Skeletal muscle satellite cell (primary cell): Measurements from ENCODE around the gene AKAP3.
A peak's percentile ranks its signal among the peaks of the same experiment; 100 is the strongest.

Experiments
- H3K27me3 ChIP-seq: 2 replicates; pipeline ENCODE4 v1.7.0; 2013; ENCODE audit warnings: low read length; ENCODE audit not compliant: control insufficient read depth, insufficient read depth
- H3K36me3 ChIP-seq: 2 replicates; pipeline ENCODE4 v1.7.0; 2013; ENCODE audit warnings: mild to moderate bottlenecking, control low read depth, low read length; ENCODE audit not compliant: insufficient read depth
- H3K4me1 ChIP-seq: 2 replicates; pipeline ENCODE4 v1.7.0; 2013; ENCODE audit warnings: low read length; ENCODE audit not compliant: control insufficient read depth, insufficient read depth
- H3K4me2 ChIP-seq: 2 replicates; pipeline ENCODE4 v1.7.0; 2013; ENCODE audit warnings: mild to moderate bottlenecking, low read length
- H3K4me3 ChIP-seq: 2 replicates; pipeline ENCODE4 v1.7.0; 2013; ENCODE audit warnings: low read length
- H3K9ac ChIP-seq: 2 replicates; pipeline ENCODE4 v1.7.0; 2013; ENCODE audit warnings: mild to moderate bottlenecking, low read depth, low read length, moderate library complexity
- H3K9me3 ChIP-seq: replicated peaks from 2 replicates; pipeline ENCODE4 v1.7.0; 2013; ENCODE audit warnings: mild to moderate bottlenecking, control low read depth, low read length

The AKAP3 gene

DNA sequence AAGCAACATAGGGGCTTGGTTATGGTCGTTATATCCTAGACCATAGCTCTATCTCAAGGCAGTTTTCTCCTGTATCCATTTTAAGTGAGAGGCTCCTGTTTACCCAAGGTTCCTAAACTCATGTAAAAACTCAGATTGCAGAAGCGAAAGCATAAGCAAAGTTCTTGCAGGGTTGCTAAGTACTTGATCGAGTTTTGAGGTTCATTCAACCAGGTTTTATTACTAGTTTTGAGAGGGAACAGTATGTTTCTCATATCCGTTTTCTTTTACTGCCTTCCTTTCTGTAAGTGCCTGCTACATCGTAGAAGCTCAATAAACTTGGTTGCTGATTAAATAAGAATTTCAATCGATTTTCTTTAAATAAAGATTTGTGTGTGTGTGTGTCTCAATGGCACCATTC is 5.1 kb downstream of the AKAP3 start:
- Histone ChIP-seq H3K9ac (no peak overlapping the region), H3K27me3 (peaks cover 4% of the 10 kb centered on the region), H3K4me2 (no peak overlapping the region), H3K4me3 (no peak overlapping the region), H3K36me3 (no peaks in the 10 kb centered on the region), H3K9me3 (no peaks in the 10 kb centered on the region), H3K4me1 (peaks cover 5% of the 10 kb centered on the region)

DNA sequence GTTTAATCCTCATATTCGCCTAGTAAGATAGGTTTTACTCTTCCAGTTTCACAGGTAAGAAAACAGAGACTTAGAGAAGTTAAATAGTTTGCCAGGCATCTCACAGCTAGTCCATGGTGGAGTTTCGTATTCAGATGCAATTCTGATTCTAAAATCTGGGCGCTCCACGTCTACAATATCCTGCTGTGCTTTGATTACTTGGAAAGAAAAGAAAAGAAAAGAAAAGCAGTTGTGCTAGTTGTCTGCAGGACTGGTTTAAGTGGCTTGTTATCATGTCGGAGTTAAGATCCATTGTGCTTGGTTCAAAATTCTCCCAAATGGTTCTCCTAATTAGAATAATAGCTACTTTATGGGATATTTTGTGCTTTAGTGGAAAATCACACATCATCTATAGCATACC is 18.6 kb downstream of the AKAP3 start:
- Histone ChIP-seq H3K4me1 (no peaks in the 10 kb centered on the region), H3K27me3 (peaks cover 19% of the 10 kb centered on the region), H3K4me2 (no peak overlapping the region), H3K9me3 (no peaks in the 10 kb centered on the region), H3K4me3 (no peak overlapping the region), H3K36me3 (no peaks in the 10 kb centered on the region), H3K9ac (no peak overlapping the region)

DNA sequence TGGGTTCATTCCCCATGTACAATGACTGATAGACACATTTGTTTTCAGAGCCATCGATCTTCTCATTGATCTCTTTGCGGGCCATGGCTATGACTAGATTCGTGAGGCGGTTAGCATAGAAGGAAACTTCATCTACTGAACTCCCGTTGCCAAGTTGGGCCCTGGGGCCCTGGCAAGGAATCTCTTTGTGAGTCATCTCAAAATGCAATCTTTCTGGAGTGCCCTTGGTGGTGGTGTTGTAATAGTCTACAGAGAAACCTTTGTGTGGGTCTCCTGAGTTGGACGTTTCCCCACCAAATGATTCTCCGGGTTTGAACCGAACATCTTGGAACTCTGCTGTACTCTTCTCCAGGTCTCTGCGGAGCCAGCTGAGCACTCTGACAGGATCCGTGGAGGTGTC is 20.4 kb downstream of the AKAP3 start:
- no peak overlapping the region for H3K9ac ChIP-seq
- no peak overlapping the region for H3K4me3 ChIP-seq
- H3K4me2 ChIP-seq: no peak overlapping the region
- no peaks in the 10 kb centered on the region for H3K36me3 ChIP-seq
- H3K27me3 ChIP-seq: peaks cover 24% of the 10 kb centered on the region
- H3K4me1 ChIP-seq: no peaks in the 10 kb centered on the region
- no peaks in the 10 kb centered on the region for H3K9me3 ChIP-seq

DNA sequence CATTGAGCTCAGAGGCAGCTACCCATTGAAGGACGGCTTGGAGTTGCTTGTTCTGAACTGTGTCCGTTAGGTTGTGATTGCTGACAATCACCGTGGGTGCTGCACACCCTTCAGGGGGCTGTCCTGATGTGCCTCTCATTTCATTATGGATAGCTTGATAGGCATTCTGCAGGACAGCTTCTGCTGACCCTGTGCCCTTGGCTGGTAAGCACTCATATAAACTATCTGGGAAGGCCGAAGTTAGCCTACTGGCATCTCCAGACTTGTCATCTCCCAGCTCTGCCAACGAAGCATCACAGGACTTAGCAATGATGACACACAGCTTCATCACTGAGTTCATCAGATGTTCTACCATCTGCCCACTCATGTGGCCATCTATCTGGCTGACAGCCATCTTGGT is 22.3 kb downstream of the AKAP3 start:
- Histone ChIP-seq H3K4me2 (no peak overlapping the region), H3K9ac (no peak overlapping the region), H3K9me3 (no peaks in the 10 kb centered on the region), H3K4me1 (no peaks in the 10 kb centered on the region), H3K4me3 (no peak overlapping the region), H3K36me3 (no peaks in the 10 kb centered on the region), H3K27me3 (peaks cover 23% of the 10 kb centered on the region)

DNA sequence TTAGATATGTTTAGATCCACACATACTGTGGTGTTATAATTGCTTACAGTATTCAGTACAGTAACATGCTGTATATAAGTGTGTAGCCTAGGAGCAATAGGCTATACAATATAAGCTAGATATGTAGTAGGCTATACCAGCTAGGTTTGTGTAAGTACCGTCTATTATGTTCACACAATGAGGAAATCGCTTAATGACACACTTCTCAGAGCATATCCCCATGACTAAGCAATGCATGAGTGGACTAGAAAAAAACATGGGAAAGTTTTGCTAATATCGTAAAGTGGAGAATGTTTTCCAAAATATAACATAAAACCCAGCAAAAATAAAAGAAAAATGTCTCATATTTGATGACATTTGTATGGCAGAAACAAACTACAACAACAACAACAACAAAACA is 27.3 kb downstream of the AKAP3 start:
- H3K36me3 ChIP-seq: no peaks in the 10 kb centered on the region
- H3K9me3 ChIP-seq: no peaks in the 10 kb centered on the region
- H3K27me3 ChIP-seq: peaks cover 9% of the 10 kb centered on the region
- H3K4me1 ChIP-seq: no peaks in the 10 kb centered on the region
- H3K4me2 ChIP-seq: no peak overlapping the region
- H3K9ac ChIP-seq: no peak overlapping the region
- no peak overlapping the region for H3K4me3 ChIP-seq

DNA sequence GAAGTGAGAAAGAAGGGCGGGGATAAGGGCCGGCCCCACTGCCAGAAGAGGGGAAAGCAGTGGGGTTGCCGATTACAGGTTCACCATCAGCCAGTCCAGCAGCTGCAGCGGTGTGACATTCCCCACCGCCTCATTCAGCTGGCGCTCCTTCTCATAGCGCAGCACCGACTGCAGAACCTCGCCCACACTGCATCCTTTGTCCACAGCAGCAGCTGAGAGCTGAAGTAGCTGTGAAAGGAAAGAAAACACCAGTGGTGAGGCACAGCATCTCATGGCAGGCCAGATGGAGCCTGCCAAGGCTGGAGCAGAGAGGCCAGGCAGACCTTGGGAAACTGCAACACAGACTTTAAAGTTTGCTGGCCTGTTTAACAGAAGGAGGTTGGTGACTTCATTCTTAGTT is 33.2 kb downstream of the AKAP3 start:
- Histone ChIP-seq H3K36me3 (peaks cover 15% of the 10 kb centered on the region), H3K4me3 (no peak overlapping the region), H3K4me2 (no peak overlapping the region), H3K4me1 (no peaks in the 10 kb centered on the region), H3K9me3 (no peaks in the 10 kb centered on the region), H3K27me3 (no peaks in the 10 kb centered on the region), H3K9ac (no peak overlapping the region)

DNA sequence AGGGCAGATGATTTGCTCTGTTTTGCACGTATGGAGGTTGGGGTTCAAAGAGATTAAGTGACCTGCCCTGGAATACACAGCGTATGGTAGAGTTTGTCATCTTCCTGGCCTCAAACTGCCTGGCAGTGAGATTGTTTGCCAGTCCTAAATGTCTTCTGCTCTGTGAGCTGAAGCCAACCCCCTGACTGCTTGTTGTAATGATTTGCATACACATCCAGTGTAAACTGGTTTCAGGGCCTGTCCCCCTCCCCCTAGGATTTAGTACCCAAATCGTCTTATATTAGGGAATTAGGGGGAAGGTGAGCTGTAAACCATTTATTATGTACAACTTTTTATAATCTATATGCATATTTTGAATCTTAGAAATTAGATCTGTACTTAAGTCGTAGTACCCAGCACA is 38.4 kb downstream of the AKAP3 start:
- peaks cover 15% of the 10 kb centered on the region for H3K36me3 ChIP-seq
- no peak overlapping the region for H3K9ac ChIP-seq
- no peak overlapping the region for H3K4me3 ChIP-seq

DNA sequence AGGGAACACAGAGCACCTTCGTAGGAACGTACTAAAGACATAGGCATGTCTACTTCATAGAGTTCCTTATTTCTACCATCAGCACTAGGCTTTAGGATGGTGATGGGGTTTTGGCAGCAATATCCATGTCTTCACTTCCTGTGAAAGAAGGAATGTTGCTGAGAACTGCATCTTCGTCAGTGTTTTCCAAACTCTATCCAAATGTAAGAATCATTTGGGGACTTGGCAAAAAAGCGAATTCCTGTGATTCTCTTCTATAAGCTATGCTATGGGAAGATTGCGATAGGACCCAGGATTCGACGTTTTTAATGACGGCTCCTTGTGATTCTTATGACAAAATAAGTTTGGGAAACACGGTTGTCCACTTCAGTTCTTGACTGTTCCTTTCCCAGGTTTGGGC is 39.8 kb downstream of the AKAP3 start:
- Histone ChIP-seq H3K36me3 (peaks cover 11% of the 10 kb centered on the region), H3K9ac (no peak overlapping the region)

More for the DNA sequence above, 38.4 kb downstream of the AKAP3 start:
- Histone ChIP-seq H3K9me3 (no peaks in the 10 kb centered on the region), H3K4me1 (peaks cover 3% of the 10 kb centered on the region), H3K4me2 (no peak overlapping the region), H3K27me3 (no peaks in the 10 kb centered on the region)

DNA sequence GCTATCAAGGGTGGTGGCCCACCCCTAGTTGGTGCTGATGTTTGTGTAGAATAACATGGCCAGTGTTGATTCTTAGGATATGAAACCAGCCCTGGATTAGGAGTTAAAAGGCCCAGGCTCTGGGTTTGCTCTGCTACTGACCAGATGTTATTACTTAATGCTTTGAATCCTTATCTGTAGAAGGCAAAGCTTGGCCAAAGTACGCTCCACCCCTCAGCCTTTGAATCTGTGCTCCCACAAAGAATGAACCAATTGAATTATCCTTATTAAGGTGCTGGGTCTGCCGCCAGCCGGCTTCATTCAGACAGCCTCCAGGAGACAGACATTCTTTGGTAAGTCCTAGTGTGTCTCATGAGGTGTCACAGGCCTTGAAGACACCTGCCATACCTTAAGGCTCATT is 41.8 kb downstream of the AKAP3 start:
- H3K9me3 ChIP-seq: no peaks in the 10 kb centered on the region
- H3K4me2 ChIP-seq: no peak overlapping the region
- peaks cover 18% of the 10 kb centered on the region for H3K27me3 ChIP-seq
- H3K4me3 ChIP-seq: no peak overlapping the region
- H3K9ac ChIP-seq: no peak overlapping the region
- H3K36me3 ChIP-seq: no peaks in the 10 kb centered on the region
- H3K4me1 ChIP-seq: peaks cover 3% of the 10 kb centered on the region

More for the DNA sequence above, 39.8 kb downstream of the AKAP3 start:
- Histone ChIP-seq H3K27me3 (no peaks in the 10 kb centered on the region), H3K4me3 (no peak overlapping the region), H3K9me3 (no peaks in the 10 kb centered on the region), H3K4me2 (no peak overlapping the region), H3K4me1 (peaks cover 3% of the 10 kb centered on the region)

DNA sequence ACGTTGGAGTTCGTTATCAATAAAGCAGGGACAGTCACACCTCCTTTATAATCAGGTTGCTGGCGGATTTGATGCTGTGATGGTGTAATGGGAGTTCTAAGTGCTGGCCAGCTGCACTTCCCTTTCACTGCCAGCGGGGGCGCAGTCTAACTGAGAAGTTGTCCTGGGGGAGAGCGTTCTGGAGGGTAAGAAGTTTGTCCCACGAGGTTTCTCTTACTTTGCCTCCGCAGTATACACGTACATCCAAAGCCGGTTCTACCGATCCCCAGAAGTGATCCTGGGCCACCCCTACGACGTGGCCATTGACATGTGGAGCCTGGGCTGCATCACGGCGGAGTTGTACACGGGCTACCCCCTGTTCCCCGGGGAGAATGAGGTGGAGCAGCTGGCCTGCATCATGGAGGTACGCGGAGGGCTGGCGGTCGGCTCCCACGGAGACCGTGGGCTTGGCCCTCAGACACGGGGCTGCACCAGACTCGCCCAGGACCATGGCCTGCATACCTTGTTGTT is 44.1 kb downstream of the AKAP3 start:
- H3K9me3 ChIP-seq: no peaks in the 10 kb centered on the region
- H3K27me3 ChIP-seq: peaks cover 25% of the 10 kb centered on the region
- H3K4me1 ChIP-seq: peaks cover 3% of the 10 kb centered on the region
- peak overlapping the region; percentile 91 for H3K9ac ChIP-seq
- H3K4me3 ChIP-seq: peak overlapping the region; percentile 93
- no peaks in the 10 kb centered on the region for H3K36me3 ChIP-seq
- H3K4me2 ChIP-seq: peak overlapping the region; percentile 79

DNA sequence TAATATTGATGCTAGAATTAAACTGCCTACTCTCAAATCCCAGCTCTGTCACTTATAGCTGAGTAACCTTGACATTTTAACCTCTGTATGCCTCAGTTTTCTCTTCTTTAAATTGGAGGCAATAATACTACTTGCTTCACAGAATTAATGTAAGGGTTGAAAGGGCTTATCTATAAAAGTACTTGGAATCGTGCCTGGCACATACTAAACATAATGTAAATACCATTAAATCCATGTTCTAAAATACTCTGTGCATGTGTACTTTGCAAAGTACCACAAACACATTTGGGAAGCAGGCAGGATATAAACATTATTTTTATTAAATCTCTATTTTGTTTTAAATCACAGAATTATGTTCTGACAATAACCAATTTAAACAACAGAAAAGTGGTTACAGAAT is 44.9 kb downstream of the AKAP3 start:
- Histone ChIP-seq H3K9me3 (no peaks in the 10 kb centered on the region), H3K9ac (no peak overlapping the region), H3K4me2 (no peak overlapping the region), H3K4me1 (peaks cover 3% of the 10 kb centered on the region), H3K27me3 (peaks cover 26% of the 10 kb centered on the region), H3K4me3 (no peak overlapping the region), H3K36me3 (no peaks in the 10 kb centered on the region)

DNA sequence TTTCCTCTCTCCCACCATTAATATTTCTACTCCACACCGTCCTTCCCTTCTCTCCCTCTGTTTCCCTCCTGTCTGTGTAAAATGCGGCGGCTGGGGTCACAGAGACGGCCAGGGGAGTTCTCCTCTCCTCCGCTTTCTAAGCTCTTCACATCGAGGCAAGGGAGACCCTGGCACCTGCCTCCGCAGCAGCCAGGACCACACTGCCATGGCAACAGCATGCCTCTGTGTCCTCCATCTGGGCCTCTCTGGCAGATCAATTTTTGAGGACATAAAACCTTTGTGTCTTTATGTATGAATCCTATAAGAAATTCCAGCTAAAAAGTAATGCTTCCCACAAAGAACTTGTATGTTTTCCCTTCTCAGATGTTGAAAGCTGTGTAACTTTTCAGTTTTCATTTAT is 45.4 kb downstream of the AKAP3 start:
- Histone ChIP-seq H3K4me1 (peaks cover 3% of the 10 kb centered on the region), H3K4me2 (no peak overlapping the region), H3K27me3 (peaks cover 30% of the 10 kb centered on the region)

More for the DNA sequence above, 45.4 kb downstream of the AKAP3 start:
- no peak overlapping the region for H3K9ac ChIP-seq
- no peaks in the 10 kb centered on the region for H3K9me3 ChIP-seq
- H3K36me3 ChIP-seq: no peaks in the 10 kb centered on the region
- no peak overlapping the region for H3K4me3 ChIP-seq
